H1 (cell line): Measurements from ENCODE around the gene PI4KB. TPM values are rescaled to one million over a fixed set of nuclear protein-coding genes. Genes with fewer than 3 reads are reported as not detected.

Source experiments
- CBX5 ChIP-seq: fragments of 300-800, 300-1000 bp; sonication (generic); IDR thresholded peaks from 2 replicates; pipeline ENCODE4 v1.7.1; 2016; ENCODE audit warnings: antibody characterized with exemption, low read length, low read depth
- CREB1 ChIP-seq: IDR thresholded peaks from 2 replicates; pipeline ENCODE4 v1.6.1; 2012; ENCODE audit warnings: inconsistent platforms
- E2F6 ChIP-seq: IDR thresholded peaks from 2 replicates; pipeline ENCODE4 v1.6.1; 2012; ENCODE audit warnings: inconsistent platforms
- HDAC2 ChIP-seq, 2 experiments: fragments of 300-600 bp in 1 of 2; sonication (generic) in 1 of 2; IDR thresholded peaks; 2 replicates each; pipeline ENCODE4 v1.6.1; 2011 to 2012; ENCODE audit warnings: low read depth in 2 of 2, low read length in 2 of 2, mild to moderate bottlenecking in 2 of 2, moderate library complexity in 2 of 2, borderline replicate concordance in 1 of 2, inconsistent platforms in 1 of 2
- KDM4A ChIP-seq: IDR thresholded peaks from one replicate; pipeline ENCODE4 v1.7.1; 2012; ENCODE audit warnings: low read depth, mild to moderate bottlenecking, moderate library complexity, low read length, inconsistent platforms; ENCODE audit not compliant: severe bottlenecking
- PHF8 ChIP-seq: fragments of 200-600 bp; sonication (generic); conservative IDR thresholded peaks from 2 replicates; pipeline ENCODE4 v1.7.1; 2012; ENCODE audit warnings: low read depth, mild to moderate bottlenecking, inconsistent platforms, low read length, moderate library complexity
- RFX5 ChIP-seq: IDR thresholded peaks from 2 replicates; pipeline ENCODE4 v1.6.1; 2011; ENCODE audit warnings: low read depth, low read length, improper control_type of control experiment, borderline replicate concordance
- SIN3A ChIP-seq, 2 experiments: IDR thresholded peaks in 1 of 2; conservative IDR thresholded peaks in 1 of 2; 2 replicates each; pipeline ENCODE4 v1.6.1; 2011 to 2012; ENCODE audit warnings: low read length in 2 of 2, improper control_type of control experiment in 1 of 2, low read depth in 1 of 2, mild to moderate bottlenecking in 1 of 2
- YY1 ChIP-seq: IDR thresholded peaks from 2 replicates; pipeline ENCODE4 v1.6.1; 2011; ENCODE audit warnings: low read depth, mild to moderate bottlenecking, low read length
- polyA plus RNA-seq, 7 experiments: library from polyadenylated mRNA; depleted of rRNA in 3 of 7; stranded (reverse) in 5 of 7; unstranded in 2 of 7; fragments of >200 nt in 5 of 7; fragments of 200-250 nt in 2 of 7; gene quantifications; 1 replicate in 5 of 7; 2 replicates in 1 of 7; 4 replicates in 1 of 7; pipeline versions ENCODE4 v1.2.1 to v1.2.3, GENCODE V29; 2011 to 2013; ENCODE audit warnings: missing spikeins in 2 of 7, mixed read lengths in 2 of 7
- total RNA-seq: library from RNA; stranded (reverse); fragmentation: NEBNext Ultra II Directional; extraction: Animal tissue kit (Norgen Biotek cat#: 25700); gene quantifications from 2 replicates; pipeline ENCODE4 v1.2.1, GENCODE V29; 2021
- TF ChIP-seq, protein P1 (sequence below): IDR thresholded peaks from 2 replicates; pipeline ENCODE4 v1.6.1; 2012; ENCODE audit warnings: inconsistent platforms

The PI4KB gene
- total and polyA plus RNA-seq, 2 of the 8 experiments (the other 6 are each of a cell fraction or from before 2014, with no cell fraction given) = 30.1 to 37.1 TPM

DNA sequence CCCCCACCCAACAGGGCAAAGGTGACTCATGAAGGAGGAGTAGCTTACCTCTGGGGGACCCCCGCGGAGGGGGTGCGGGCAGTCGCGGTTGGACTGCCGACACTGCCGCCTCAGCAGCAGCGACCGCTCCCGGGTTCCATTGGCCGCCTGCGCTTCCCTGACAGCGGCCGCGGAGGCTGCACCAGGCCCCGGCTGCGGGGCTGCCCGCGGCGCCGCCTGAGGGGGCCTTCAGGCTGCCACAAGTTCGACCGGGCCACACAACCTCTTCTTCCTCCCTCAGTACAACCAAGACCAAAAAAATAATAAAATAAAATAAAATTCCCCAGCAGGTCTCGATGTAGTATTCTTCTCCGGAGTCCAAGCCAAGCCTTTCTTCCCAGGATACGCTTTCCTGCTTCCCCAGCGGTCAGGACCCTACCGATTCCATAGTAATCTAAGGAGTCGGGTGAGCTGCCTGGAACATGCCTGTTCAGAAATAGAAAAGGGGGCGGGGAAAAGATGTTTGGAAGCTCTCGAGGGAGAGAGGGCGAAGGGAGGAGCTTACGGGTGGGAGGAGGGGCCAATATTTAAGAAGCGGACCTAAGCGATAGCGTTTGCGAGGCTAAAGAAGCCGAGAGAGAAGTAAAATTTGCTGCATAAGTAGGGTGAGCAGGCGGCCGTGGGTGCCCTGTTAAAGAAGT, at the start of gene PI4KB (continued):
- TF ChIP-seq E2F6 (no peak), CBX5 (no peak), YY1 (no peak), CREB1 (no peak), PHF8 (peak; percentile 19; the same call in 1 of the 2 replicates), HDAC2 (IDR thresholded peaks at IDR 0.05; ENCODE audit: borderline replicate concordance in 1 of 2, low read depth in 2 of 2, low read length in 2 of 2) (peak in 1 of 2 experiments; percentile 62; a peak in 1 of 4 replicates), SIN3A (conservative IDR thresholded peaks at IDR 0.05 in 1 of 2, IDR thresholded peaks at IDR 0.05 in 1 of 2; ENCODE audit: low read depth in 1 of 2, low read length in 2 of 2) (peak; percentile 48 to 87; a peak in 1 of 4 replicates), KDM4A (no peak), RFX5 (no peak)
- TF ChIP-seq, protein P1, sequence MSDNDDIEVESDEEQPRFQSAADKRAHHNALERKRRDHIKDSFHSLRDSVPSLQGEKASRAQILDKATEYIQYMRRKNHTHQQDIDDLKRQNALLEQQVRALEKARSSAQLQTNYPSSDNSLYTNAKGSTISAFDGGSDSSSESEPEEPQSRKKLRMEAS = no peak
